Skeletal muscle cell (primary cell): Measurements from ENCODE around the gene POLDIP3.
A peak's percentile ranks its signal among the peaks of the same experiment; 100 is the strongest.
"Not testable (repeated sequence)": the region's sequence is repeated elsewhere in the genome, so short reads cannot be mapped to it uniquely, and the experiment has no call there.

Experiments used
- DNase-seq: peaks from one replicate; pipeline ENCODE4 v3.0.0-alpha.2; 2010; ENCODE audit warnings: low read depth
- H3K4me3 ChIP-seq: 2 replicates; pipeline ENCODE4 v1.5.1; 2011; ENCODE audit warnings: low read depth, mild to moderate bottlenecking, control low read depth, low read length, moderate library complexity

POLDIP3 gene

DNA sequence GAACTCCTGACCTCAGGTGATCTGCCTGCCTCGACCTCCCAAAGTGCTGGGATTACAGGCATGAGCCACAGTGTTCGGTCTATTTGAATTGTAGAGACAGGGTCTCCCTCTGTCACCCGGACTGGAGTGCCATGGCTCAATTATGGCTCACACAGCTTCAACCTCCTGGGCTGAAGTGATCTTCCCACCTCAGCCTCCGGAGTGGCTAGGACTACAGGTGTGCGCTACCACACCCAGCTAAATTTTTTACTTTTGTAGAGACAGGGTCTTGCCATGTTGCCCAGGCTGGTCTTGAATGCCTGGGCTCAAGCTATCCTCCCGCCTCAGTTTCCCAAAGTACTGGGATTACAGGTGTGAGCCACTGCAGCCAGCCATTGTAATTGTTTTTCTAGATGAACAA, 46.7 kb downstream of the POLDIP3 start:
- DNase-seq, H3K4me3 ChIP-seq: not testable (repeated sequence)

- no peak overlapping the region for H3K4me3 ChIP-seq
- DNase-seq: no peak
Observed at GRCh38 chr22:42565956-42566355, 48.7 kb downstream of the POLDIP3 start.

GRCh38 chr22:42564699-42565098, 50.0 kb downstream of the POLDIP3 start:
- DNase-seq: no peak
- no peak overlapping the region for H3K4me3 ChIP-seq

GRCh38 chr22:42563943-42564342, 50.7 kb downstream of the POLDIP3 start:
- H3K4me3 ChIP-seq, DNase-seq: not testable (repeated sequence)

- no peak for DNase-seq
- no peak overlapping the region for H3K4me3 ChIP-seq
Observed at GRCh38 chr22:42562684-42563083, 52.0 kb downstream of the POLDIP3 start.

DNA sequence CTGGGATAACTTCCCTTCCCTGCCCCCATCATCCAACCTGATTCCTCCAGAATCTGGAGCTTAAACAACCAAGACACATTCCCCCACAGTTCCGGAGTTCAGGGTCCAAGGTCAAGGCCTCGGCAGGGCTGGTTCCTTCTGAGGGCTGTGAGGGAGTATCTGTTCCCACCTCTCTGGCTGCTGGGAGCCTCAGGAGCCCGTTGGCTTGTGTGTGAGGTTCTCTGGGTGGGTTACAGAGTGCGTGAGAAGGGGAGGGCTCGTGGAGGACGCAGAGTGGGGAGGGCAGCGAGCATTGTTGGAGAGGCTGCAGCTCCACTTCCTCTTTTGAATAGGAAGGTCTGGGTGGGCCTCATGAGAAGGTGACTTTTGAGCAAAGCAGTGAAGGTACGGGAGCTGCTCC, 52.4 kb downstream of the POLDIP3 start:
- DNase-seq: no peak
- no peak overlapping the region for H3K4me3 ChIP-seq

DNA sequence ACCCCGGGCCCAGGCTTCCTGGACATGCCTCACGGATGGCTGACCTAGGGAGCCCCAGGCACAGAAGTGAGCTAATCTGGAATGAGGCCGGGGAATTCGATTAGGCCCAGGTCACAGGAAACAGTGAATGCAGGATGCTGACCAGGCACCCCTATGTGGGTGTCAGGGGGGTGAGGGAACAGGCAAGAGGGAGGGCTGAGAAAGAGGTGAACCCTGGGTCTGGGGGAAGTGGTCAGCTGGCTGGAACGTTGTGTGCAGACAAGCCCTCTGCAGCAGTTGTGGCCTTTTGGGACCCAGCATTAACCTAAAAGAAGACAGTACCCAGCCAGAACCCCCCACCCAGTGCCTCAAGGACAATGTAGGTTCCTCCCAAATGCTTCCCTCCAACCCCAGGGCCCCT, 52.8 kb downstream of the POLDIP3 start:
- DNase-seq: no peak
- no peak overlapping the region for H3K4me3 ChIP-seq

GRCh38 chr22:42560781-42561180, 53.9 kb downstream of the POLDIP3 start:
- H3K4me3 ChIP-seq: no peak overlapping the region
- no peak for DNase-seq

GRCh38 chr22:42560381-42560780, 54.3 kb downstream of the POLDIP3 start:
- no peak for DNase-seq
- no peak overlapping the region for H3K4me3 ChIP-seq

DNA sequence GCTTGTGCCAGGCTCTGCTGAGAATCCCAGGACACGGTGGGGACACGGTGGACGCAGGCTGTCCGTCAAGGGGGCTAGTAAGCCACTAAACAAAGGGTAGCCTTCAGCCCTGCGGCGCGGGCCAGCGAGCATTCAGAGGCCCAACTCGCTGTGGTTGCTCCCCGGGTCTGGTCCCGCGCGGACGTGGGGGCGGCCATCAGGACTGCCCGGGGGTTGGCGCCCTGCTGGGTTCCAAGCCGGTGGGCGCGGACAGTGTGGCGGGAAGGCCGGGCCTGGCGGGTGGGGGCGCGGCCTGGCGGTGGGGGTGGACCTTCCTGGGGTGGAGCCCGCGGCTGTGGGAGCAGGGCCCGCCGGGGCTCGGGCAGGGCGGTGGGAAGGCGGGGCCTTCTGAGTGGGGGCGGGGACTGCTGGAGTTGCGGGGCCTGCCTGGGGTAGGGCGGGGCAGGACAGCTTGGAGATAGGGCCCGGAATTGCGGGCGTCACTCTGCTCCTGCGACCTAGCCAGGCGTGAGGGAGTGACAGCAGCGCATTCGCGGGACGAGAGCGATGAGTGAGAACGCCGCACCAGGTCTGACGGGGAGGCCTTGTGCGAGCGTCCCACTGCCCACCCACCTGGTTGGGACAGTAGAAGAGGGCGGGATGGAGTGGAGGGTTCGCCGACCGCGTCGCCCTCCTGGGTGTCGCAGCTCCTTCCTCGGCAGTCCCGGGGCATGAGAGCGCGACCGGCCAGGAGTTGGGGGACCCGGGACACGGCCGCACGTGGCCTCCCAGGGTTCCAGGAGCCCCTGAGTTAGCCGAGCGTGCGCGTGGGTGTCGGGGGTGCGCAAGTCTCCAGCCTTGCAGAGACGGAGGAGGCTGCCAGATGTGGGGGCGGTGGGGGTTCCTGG, 61.0 kb downstream of the POLDIP3 start, which contains the start of gene SERHL2:
Gene SERHL2 (plus strand): TSS at position 482 of the 887 bp plus-strand sequence. CDS start 65 bp downstream, at position 547.
- peak within 1 kb of the TSS; percentile 66 for H3K4me3 ChIP-seq

GRCh38 chr22:42552294-42552647, 62.4 kb downstream of the POLDIP3 start:
- H3K4me3 ChIP-seq, DNase-seq: not testable (repeated sequence)

More for the DNA sequence above, 61.0 kb downstream of the POLDIP3 start, which contains the start of gene SERHL2:
- DNase-seq: peak; percentile 37

DNA sequence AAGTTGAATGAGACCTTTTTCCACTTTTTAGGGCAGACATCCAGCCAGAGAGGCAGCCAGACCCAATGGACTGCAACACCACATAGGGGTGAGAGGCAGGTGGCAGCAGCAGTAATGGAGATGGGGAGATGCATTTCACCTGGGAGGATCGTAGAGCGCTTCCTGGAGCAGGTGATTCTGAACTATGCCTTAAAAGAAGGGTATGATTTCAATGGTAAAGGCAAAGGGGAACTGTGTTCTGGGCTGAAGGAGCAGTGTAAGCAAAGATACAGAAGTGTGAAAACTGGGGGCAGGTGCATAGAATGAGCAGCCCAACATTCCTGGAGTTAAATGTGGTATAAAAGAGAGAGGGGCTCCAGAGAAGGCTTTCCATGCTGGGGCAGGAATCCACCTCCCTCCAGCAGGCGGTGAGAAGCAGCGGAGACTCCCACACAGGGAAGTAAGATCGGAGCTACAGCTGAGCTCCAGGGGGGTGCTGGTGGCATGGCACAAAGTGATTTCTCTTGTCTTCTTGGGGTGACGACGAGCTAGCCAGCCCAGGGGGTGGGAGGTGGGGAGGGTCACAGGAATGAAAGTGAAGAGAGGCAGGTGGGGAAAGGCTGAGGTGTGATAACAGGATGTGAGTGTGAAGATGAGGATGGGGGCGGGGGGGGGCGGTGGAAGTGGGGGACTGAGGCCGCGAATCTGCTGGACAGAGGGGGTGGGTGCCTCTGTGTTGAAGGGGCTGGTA, 65.2 kb downstream of the POLDIP3 start:
- DNase-seq: no peak
- H3K4me3 ChIP-seq: no peak overlapping the region

DNA sequence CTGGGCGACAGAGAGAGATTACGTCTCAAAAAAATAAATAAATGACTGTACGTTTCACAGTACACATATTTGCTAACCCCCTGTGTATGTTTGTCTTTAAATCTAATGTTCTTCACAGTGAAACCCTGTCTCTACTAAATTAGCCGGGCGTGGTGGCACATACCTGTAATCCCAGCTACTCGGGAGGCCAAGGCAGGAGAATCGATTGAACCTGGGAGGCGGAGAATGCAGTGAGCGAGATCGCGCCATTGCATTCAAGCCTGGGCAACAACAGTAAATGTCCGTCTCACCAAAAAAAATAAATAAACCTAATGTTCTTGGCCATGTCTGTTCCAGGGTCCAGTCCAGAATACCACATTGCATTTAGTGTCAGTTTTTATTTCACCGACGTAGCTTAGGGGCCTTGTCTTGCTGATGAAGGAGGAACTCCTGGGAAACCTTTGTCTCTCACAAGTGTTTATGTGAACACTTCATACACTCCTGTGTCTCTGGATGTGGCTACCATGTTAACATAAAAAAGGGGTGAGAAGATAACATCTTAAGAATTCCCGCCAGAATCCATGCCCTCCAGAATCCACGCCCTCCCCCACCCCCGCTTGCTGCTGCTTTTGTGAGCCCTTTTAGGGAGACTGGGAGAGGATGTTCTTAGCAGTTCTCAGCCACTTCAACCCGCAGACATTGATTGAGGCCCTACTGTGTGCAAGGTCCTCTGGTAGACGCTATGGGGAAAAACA, 65.9 kb downstream of the POLDIP3 start:
- no peak for DNase-seq
- no peak overlapping the region for H3K4me3 ChIP-seq

- not testable (repeated sequence) for H3K4me3 ChIP-seq, DNase-seq
Observed at GRCh38 chr22:42548126-42548525, 66.6 kb downstream of the POLDIP3 start.

DNA sequence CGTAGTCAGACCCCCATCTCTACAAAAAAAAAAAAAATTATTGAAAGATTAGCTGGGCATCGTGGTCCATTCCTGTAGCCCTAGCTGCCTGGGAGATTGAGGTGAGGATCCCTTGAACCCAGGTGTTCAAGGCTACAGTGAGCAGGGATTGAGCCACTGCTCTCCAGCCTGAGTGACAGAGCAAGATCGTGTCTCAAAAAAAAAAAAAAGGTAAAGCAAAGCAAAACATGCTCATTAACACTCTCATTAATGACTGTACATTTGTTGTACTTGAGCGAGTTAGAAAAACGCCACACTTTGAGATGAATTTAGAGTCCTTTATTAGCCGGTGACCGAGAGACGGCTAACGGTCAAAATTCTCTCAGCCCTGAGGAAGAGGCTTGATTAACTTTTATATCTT, 67.1 kb downstream of the POLDIP3 start:
- H3K4me3 ChIP-seq: no peak overlapping the region
- DNase-seq: no peak

- DNase-seq: no peak
- H3K4me3 ChIP-seq: no peak overlapping the region
Observed at GRCh38 chr22:42544686-42545085, 70.0 kb downstream of the POLDIP3 start.

DNA sequence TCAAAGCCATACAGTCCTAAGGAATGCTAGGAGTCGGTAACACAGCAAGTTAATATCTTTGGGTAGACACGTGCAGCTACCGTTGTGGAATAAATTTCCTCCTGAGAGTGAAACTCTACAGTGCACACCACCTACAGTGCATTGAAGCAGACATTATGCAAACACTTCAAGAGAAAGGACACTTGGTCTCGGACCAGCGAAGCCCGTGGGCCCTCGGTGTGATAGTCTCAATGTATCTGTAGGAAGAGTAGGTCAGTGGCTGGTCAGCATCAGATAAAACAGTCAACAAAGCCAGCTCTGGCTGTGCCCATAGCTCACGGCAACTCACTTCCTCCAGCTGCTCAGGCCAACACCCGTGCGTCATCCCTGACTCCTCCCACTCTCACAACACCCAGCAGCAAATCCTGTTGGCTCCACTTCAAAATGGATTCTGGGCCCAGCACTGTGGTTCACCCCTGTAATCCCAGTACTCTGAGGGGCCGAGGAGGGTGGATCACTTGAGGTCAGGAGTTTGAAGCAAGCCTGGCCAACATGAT, 75.4 kb downstream of the POLDIP3 start:
- DNase-seq, H3K4me3 ChIP-seq: not testable (repeated sequence)

DNA sequence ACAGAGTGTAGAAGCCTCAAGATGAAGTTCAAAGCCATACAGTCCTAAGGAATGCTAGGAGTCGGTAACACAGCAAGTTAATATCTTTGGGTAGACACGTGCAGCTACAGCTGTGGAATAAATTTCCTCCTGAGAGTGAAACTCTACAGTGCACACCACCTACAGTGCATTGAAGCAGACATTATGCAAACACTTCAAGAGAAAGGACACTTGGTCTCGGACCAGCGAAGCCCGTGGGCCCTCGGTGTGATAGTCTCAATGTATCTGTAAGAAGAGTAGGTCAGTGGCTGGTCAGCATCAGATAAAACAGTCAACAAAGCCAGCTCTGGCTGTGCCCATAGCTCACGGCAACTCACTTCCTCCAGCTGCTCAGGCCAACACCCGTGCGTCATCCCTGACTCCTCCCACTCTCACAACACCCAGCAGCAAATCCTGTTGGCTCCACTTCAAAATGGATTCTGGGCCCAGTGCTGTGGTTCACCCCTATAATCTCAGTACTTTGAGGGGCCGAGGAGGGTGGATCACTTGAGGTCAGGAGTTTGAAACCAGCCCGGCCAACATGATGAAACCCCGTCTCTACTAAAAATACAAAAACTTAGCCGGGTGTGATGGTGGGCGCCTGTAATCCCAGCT, 77.4 kb downstream of the POLDIP3 start:
- DNase-seq, H3K4me3 ChIP-seq: not testable (repeated sequence)

GRCh38 chr22:42536634-42537033, 78.0 kb downstream of the POLDIP3 start:
- H3K4me3 ChIP-seq, DNase-seq: not testable (repeated sequence)
